ENCODE results near the gene RAPGEF5. TPM values are rescaled to one million over a fixed set of nuclear protein-coding genes. Genes with fewer than 3 reads are reported as not detected.

The RAPGEF5 gene
- polyA plus RNA-seq, 1 of the 3 experiments (the other 2 are of a cell fraction): 1.2 TPM

DNA sequence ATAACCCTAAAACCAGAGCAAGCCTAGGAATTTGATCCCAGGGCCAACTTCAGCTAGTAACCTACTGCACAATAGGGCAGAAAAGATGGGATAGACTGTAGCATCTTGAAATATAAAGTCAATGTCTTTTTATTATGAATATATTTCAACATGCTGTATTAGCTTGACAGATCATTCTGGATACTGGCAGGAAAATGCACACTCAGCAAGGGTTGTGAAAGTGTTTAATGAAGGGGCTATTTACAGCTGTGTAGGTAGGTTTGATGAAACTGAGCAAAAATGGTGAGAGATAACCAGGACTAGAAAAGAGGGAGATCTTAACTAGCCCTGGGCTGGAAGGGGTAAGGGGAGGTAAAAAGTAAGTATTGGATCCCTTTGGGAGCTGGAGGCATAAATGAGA is 156.2 kb downstream of the RAPGEF5 start (continued):
- no peak for TF ChIP-seq ZBTB33 (IDR thresholded peaks at IDR 0.05; ENCODE audit: borderline replicate concordance, low read depth)
- no peak for TF ChIP-seq USF1 (IDR thresholded peaks at IDR 0.05; ENCODE audit: borderline replicate concordance, low read depth)

DNA sequence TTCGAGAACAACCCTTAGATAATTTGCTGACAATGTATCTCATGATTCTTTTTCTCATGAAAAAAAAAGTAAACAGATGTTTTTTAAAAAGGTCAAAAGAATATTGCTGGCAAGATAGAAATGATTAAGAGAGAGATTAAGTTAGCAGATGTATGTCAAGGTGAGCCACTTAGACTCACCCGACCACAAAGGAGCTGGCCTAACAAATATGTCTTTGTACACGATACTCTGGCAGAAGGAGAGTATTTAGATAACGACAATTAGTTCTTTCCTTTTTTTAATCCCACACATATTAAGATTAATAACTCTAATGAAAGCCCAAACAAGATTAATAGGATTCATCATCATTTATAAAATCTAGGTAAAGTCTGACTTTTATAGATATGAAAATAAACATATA is 156.7 kb downstream of the RAPGEF5 start:
- no peak for DNase-seq
- Histone ChIP-seq H3K9ac (no peak overlapping the region), H3K4me3 (ENCODE audit: low read depth in 2 of 2, low read length in 1 of 2) (no peak overlapping the region), H4K20me1 (ENCODE audit: insufficient read depth) (no peaks in the 10 kb centered on the region), H3K79me2 (ENCODE audit: insufficient read depth) (no peaks in the 10 kb centered on the region), H3K9me3 (no peaks in the 10 kb centered on the region), H3K27me3 (ENCODE audit: insufficient read depth) (no peaks in the 10 kb centered on the region), H3K9me2 (no peaks in the 10 kb centered on the region), H3K36me3 (replicated peaks in 1 of 2; ENCODE audit: control insufficient read depth in 1 of 2, insufficient read depth in 2 of 2, low read length in 1 of 2) (no peaks in the 10 kb centered on the region), H3K27ac (ENCODE audit: low read depth in 2 of 2, low read length in 1 of 2) (no peak overlapping the region), H3K4me1 (ENCODE audit: control insufficient read depth in 1 of 2, insufficient read depth in 2 of 2, low read depth in 1 of 2, low read length in 1 of 2) (peaks cover 0 to 6% of the 10 kb centered on the region in 2 experiments; a peak in 2 of 4 replicates), H3K4me2 (no peak overlapping the region), H3F3A (replicated peaks; ENCODE audit: insufficient read depth) (no peaks in the 10 kb centered on the region), H2AFZ (ENCODE audit: low read depth) (no peak overlapping the region)
- TF ChIP-seq RXRA (IDR thresholded peaks at IDR 0.05; ENCODE audit: borderline replicate concordance, low read depth): no peak
- TF ChIP-seq RFX5 (IDR thresholded peaks at IDR 0.05; ENCODE audit: low read length): no peak
- TF ChIP-seq CHD2 (IDR thresholded peaks at IDR 0.05; ENCODE audit: low read length, partially characterized antibody): no peak
- TF ChIP-seq FOSL2 (IDR thresholded peaks at IDR 0.05; ENCODE audit: borderline replicate concordance, low read depth): no peak
- no peak for TF ChIP-seq NFIC (IDR thresholded peaks at IDR 0.05; ENCODE audit: borderline replicate concordance)
- no peak for TF ChIP-seq TEAD4 (IDR thresholded peaks at IDR 0.05; ENCODE audit: borderline replicate concordance, insufficient read depth)
- no peak for TF ChIP-seq ZBTB33 (IDR thresholded peaks at IDR 0.05; ENCODE audit: borderline replicate concordance, low read depth)
- no peak for TF ChIP-seq TCF12 (IDR thresholded peaks at IDR 0.05)
- TF ChIP-seq GATA2 (CRISPR knock-in tag; IDR thresholded peaks at IDR 0.05): no peak
- no peak for TF ChIP-seq NRF1 (IDR thresholded peaks at IDR 0.05; ENCODE audit: low read depth, low read length)
- no peak for TF ChIP-seq SIN3A (IDR thresholded peaks at IDR 0.05; ENCODE audit: borderline replicate concordance, low read depth, low read length)
- no peak for TF ChIP-seq EZH2phosphoT487 (IDR thresholded peaks at IDR 0.05; ENCODE audit: borderline replicate concordance, low read depth)
- no peak for TF ChIP-seq CTCF (IDR thresholded peaks at IDR 0.05)
- no peak for TF ChIP-seq TAF1 (IDR thresholded peaks at IDR 0.05; ENCODE audit: borderline replicate concordance, low read depth, low read length)
- TF ChIP-seq POLR2AphosphoS5 (IDR thresholded peaks at IDR 0.05; ENCODE audit: low read depth, low read length): no peak
- TF ChIP-seq, protein P1, sequence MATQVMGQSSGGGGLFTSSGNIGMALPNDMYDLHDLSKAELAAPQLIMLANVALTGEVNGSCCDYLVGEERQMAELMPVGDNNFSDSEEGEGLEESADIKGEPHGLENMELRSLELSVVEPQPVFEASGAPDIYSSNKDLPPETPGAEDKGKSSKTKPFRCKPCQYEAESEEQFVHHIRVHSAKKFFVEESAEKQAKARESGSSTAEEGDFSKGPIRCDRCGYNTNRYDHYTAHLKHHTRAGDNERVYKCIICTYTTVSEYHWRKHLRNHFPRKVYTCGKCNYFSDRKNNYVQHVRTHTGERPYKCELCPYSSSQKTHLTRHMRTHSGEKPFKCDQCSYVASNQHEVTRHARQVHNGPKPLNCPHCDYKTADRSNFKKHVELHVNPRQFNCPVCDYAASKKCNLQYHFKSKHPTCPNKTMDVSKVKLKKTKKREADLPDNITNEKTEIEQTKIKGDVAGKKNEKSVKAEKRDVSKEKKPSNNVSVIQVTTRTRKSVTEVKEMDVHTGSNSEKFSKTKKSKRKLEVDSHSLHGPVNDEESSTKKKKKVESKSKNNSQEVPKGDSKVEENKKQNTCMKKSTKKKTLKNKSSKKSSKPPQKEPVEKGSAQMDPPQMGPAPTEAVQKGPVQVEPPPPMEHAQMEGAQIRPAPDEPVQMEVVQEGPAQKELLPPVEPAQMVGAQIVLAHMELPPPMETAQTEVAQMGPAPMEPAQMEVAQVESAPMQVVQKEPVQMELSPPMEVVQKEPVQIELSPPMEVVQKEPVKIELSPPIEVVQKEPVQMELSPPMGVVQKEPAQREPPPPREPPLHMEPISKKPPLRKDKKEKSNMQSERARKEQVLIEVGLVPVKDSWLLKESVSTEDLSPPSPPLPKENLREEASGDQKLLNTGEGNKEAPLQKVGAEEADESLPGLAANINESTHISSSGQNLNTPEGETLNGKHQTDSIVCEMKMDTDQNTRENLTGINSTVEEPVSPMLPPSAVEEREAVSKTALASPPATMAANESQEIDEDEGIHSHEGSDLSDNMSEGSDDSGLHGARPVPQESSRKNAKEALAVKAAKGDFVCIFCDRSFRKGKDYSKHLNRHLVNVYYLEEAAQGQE (IDR thresholded peaks at IDR 0.05; ENCODE audit: low read depth, low read length): no peak
- 80% methylated on average over 4 of the region's 4 CpGs for WGBS (ENCODE audit: low lambda C conversion rate)
- POLR2A ChIA-PET: no interaction called here
- CTCF ChIA-PET: interaction anchor here (1.5 to 1.7 kb wide), 2 partner anchors 13 to 90 kb away, joined by 5 to 6 read pairs; no protein-coding TSS in a partner anchor
